IMR-90 (cell line): ENCODE data around the gene C1QTNF5. TPM values are rescaled to one million over a fixed set of nuclear protein-coding genes. Genes with fewer than 3 reads are reported as not detected.

ENCODE experiments used
- BHLHE40 ChIP-seq: fragments of 150-350 bp; IDR thresholded peaks from 2 replicates; pipeline ENCODE4 v1.6.1; 2016; ENCODE audit warnings: mild to moderate bottlenecking, low read depth, low read length
- CEBPB ChIP-seq: IDR thresholded peaks from 2 replicates; pipeline ENCODE4 v1.6.1; 2012; ENCODE audit warnings: low read depth, low read length, improper control_type of control experiment
- ELK1 ChIP-seq: fragments of 150-350 bp; IDR thresholded peaks from 2 replicates; pipeline ENCODE4 v1.6.1; 2016; ENCODE audit warnings: low read depth, mild to moderate bottlenecking, low read length, moderate library complexity, borderline replicate concordance
- NFE2L2 ChIP-seq: fragments of 150-350 bp; IDR thresholded peaks from 2 replicates; pipeline ENCODE4 v1.6.1; 2016; ENCODE audit warnings: low read depth, mild to moderate bottlenecking, low read length
- RCOR1 ChIP-seq: IDR thresholded peaks from 2 replicates; pipeline ENCODE4 v1.6.1; 2012; ENCODE audit warnings: mild to moderate bottlenecking, low read length, improper control_type of control experiment; ENCODE audit not compliant: insufficient replicate concordance
- RFX5 ChIP-seq: IDR thresholded peaks from 2 replicates; pipeline ENCODE4 v1.8.0; 2012; ENCODE audit warnings: low read depth, mild to moderate bottlenecking, low read length, moderate library complexity
- polyA plus RNA-seq, 3 experiments: library from polyadenylated mRNA; depleted of rRNA; stranded (reverse); fragments of >200 nt; gene quantifications; 2 replicates each; pipeline ENCODE4 v1.2.3, GENCODE V29; 2012; ENCODE audit warnings: low replicate concordance in 1 of 3
- total RNA-seq: library from RNA; depleted of rRNA; stranded (reverse); fragments of >200 nt; gene quantifications from 2 replicates; pipeline ENCODE4 v1.2.3, GENCODE V29; 2012

Gene C1QTNF5
- total and polyA plus RNA-seq, 2 of the 4 experiments (the other 2 are of a cell fraction) = 2.0 to 5.4 TPM

DNA sequence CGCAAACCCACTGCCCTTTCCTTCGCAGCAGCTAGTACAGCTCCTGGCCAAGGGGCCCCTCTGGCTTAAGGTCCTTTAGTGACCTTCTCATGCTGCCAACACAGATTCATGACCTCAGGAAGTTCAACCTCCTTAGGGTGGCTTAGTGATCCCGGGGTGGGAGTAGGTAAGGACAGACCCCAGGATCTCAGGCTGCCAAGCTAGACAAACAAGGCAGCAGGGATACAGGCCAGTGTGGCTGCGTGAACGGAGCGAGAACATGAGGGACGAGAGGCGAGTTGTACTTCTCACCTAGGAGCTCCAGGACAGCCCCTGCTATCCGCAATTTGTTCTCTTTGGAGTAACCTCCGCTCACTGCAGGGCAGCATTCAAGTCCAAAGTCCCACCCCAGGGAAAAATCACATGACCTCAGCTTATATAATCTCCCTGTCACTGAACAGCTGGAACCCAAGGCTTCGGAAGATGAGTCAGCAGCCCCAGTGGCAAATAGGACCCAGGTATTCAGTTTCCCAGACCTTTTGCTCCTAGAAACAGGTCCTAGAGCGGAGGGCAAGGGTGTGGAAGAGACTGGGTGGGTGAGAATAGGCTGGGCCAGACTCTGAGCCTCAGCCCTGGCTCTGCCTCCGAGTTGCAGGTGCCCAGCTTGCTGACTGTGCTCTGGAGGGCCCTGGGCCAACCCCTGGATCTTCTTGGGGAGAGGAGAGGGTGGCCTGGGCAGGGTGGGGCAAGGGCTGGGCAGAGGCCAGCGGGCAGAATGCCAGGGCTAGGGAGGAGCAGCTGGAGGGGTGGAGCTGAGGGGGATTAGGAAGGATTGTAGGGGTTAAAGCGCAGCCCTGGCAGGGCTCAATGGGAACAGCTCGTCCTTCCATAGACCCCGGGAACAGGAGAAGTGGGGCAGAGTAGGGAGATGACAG is 27.7 kb upstream of the C1QTNF5 start (continued):
- TF ChIP-seq NFE2L2 (no peak), RCOR1 (no peak), BHLHE40 (no peak), ELK1 (no peak), RFX5 (no peak), CEBPB (no peak)
